ENCODE measurements around the gene RGPD5.
"Not testable (repeated sequence)": the region's sequence is repeated elsewhere in the genome, so short reads cannot be mapped to it uniquely, and the experiment has no call there.

Gene RGPD5

DNA sequence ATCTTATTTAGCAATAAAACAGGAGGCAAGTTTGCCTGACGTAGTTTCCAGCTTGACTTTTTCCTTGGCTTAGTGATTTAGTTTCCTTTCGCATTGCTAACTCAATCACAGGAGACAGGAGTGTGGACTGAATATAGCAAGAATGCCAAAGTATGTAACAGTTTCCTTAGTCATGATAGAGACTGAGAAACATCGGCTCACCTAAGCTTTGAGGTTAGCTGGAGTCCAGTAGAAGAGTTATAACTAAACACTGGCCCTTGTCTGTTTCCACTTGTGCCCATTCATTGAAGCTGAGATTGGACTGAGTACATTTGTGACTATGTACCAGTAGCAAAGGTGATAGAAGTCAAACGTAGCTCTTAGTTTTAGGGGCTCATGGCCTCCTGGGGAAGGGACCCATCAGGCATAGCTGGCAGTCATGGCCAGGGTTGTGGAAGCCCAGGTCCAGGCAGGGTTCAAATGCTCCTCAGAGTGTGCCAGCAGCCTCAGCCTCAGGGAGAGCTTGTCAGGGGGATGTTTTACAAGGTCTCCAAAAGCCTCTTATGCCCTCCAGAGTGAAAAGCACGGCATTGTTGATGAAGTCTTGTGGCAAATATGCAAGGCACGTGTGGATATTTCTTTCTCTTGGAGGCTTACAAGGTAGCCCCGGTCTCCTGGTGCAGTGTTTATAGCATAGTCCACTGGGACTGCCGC is 103.8 kb downstream of the RGPD5 start:
- not testable (repeated sequence) for H3K27me3 ChIP-seq (ENCODE audit: control insufficient read depth, insufficient read depth, low read length); H3K4me1 ChIP-seq (ENCODE audit: control insufficient read depth, insufficient read depth, low read length); H3K4me3 ChIP-seq (ENCODE audit: low read length); H3K27ac ChIP-seq (ENCODE audit: low read depth, low read length); H3K36me3 ChIP-seq (ENCODE audit: control insufficient read depth, insufficient read depth, low read length); H3K9ac ChIP-seq (ENCODE audit: low read length)

DNA sequence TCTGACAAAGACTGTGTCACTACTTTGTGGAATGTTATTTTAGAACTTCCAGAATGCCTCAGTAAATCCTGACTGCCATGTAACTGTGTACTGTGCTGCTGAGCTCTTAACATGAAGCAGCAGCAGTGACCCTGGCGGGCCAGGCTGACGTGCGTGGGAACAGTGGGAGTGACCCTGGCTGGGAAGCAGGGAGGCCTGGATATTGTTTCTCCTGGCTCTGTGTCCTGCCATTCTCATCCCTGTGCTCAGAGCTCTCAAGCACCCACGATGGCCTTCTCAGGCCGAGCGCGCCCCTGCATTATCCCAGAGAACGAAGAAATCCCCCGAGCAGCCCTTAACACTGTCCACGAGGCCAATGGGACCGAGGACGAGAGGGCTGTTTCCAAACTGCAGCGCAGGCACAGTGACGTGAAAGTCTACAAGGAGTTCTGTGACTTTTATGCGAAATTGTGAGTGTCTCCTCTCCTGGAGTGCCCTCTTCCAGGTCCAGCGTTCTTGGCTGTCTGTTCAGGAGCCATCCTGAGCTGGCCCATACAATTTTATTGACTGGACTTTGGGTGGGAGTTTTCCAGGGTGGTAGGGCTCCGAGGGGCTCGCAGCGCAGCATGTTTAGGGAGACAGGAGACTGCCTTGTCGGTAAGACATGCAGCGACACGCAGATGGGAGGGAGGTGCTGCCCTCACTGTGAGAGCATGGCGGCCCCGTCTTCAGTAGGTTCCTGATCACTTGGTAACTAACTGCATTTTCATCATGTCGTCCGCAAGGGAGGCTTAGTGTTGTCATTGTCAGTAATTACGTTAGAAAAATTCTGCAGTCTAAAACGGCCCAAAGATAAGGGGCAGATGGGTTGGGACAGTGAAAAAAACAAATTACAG is 104.6 kb downstream of the RGPD5 start, which contains the start of gene LIMS3:
TSS of gene LIMS3 (plus strand) at position 227 of the 875 bp plus-strand sequence. CDS start at position 268, 41 bp downstream.
- H3K4me3 ChIP-seq (ENCODE audit: low read length); H3K36me3 ChIP-seq (ENCODE audit: control insufficient read depth, insufficient read depth, low read length); H3K4me1 ChIP-seq (ENCODE audit: control insufficient read depth, insufficient read depth, low read length); H3K27ac ChIP-seq (ENCODE audit: low read depth, low read length); H3K27me3 ChIP-seq (ENCODE audit: control insufficient read depth, insufficient read depth, low read length); H3K9ac ChIP-seq (ENCODE audit: low read length): not testable (repeated sequence)

DNA sequence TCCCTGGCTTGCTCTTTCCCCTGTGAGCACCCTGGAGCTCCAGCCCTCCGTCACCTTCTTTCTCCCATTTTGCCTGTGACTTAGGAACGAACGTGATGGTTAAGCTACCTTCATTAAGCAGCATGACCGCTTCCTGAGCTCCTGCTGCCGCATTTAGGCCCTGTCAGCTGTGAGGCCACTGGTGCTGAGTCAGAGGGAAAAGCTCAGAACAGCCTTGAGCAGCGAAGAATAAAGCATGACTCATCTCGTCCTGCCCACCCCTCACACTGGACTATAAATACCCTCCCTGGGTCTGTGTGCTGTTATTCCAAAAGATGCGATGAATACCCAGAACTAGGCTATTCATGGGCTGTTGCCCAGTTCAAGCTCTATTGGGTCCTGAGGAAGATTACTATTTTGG is 111.7 kb downstream of the RGPD5 start:
- not testable (repeated sequence) for H3K4me3 ChIP-seq (ENCODE audit: low read length); H3K27me3 ChIP-seq (ENCODE audit: control insufficient read depth, insufficient read depth, low read length); H3K9ac ChIP-seq (ENCODE audit: low read length); H3K4me1 ChIP-seq (ENCODE audit: control insufficient read depth, insufficient read depth, low read length); H3K36me3 ChIP-seq (ENCODE audit: control insufficient read depth, insufficient read depth, low read length); H3K27ac ChIP-seq (ENCODE audit: low read depth, low read length)
